KMS-11 (cell line): Measurements from ENCODE around the gene PKLR.

Experiments used
- H2AFZ ChIP-seq: fragments of 200-600 bp; sonication (generic); 2 replicates; pipeline ENCODE4 v1.6.1; 2016; ENCODE audit warnings: antibody characterized with exemption, mixed run types, low read depth
- H3K27ac ChIP-seq: fragments of 200-600 bp; sonication (generic); 2 replicates; pipeline ENCODE4 v1.6.1; 2016; ENCODE audit warnings: mild to moderate bottlenecking, mixed run types
- H3K27me3 ChIP-seq: fragments of 200-600 bp; sonication (generic); 2 replicates; pipeline ENCODE4 v1.6.1; 2017; ENCODE audit warnings: mild to moderate bottlenecking, low read depth, mixed run types, moderate library complexity; ENCODE audit not compliant: insufficient read depth
- H3K36me3 ChIP-seq: fragments of 200-600 bp; sonication (generic); 2 replicates; pipeline ENCODE4 v1.6.1; 2017; ENCODE audit warnings: mild to moderate bottlenecking, mixed run types; ENCODE audit not compliant: insufficient read depth
- H3K4me1 ChIP-seq: fragments of 200-600 bp; sonication (generic); 2 replicates; pipeline ENCODE4 v1.6.1; 2016; ENCODE audit warnings: mild to moderate bottlenecking, low read depth, mixed run types; ENCODE audit not compliant: poor library complexity, severe bottlenecking
- H3K4me2 ChIP-seq: fragments of 200-600 bp; sonication (generic); 2 replicates; pipeline ENCODE4 v1.7.0; 2016; ENCODE audit warnings: mild to moderate bottlenecking, mixed run types
- H3K4me3 ChIP-seq: fragments of 200-600 bp; sonication (generic); IDR thresholded peaks from 2 replicates; pipeline ENCODE4 v1.6.1; 2017; ENCODE audit warnings: low read depth, low read length, mixed read lengths; ENCODE audit not compliant: insufficient read depth
- H3K79me2 ChIP-seq: fragments of 200-600 bp; sonication (generic); 2 replicates; pipeline ENCODE4 v1.6.1; 2016; ENCODE audit warnings: low read depth, mixed run types; ENCODE audit not compliant: insufficient read depth
- H3K9ac ChIP-seq: fragments of 200-600 bp; sonication (generic); 2 replicates; pipeline ENCODE4 v1.6.1; 2016; ENCODE audit warnings: mild to moderate bottlenecking, mixed run types
- H4K20me1 ChIP-seq: fragments of 200-600 bp; sonication (generic); 2 replicates; pipeline ENCODE4 v1.6.1; 2016; ENCODE audit warnings: mild to moderate bottlenecking, mixed run types; ENCODE audit not compliant: insufficient read depth
- CTCF ChIP-seq: fragments of 200-600 bp; sonication (generic); conservative IDR thresholded peaks from 2 replicates; pipeline ENCODE4 v1.6.1; 2017; ENCODE audit warnings: low read depth, mild to moderate bottlenecking, antibody characterized with exemption, low read length, moderate library complexity, mixed read lengths

PKLR gene

GRCh38 chr1:155296661-155297060, 4.6 kb downstream of the PKLR start:
- no peak for TF ChIP-seq CTCF
- no peaks in the 10 kb centered on the region for H3K79me2 ChIP-seq
- no peaks in the 10 kb centered on the region for H3K36me3 ChIP-seq
- no peak overlapping the region for H3K27ac ChIP-seq
- no peak overlapping the region for H3K4me3 ChIP-seq
- no peaks in the 10 kb centered on the region for H4K20me1 ChIP-seq
- no peaks in the 10 kb centered on the region for H3K4me1 ChIP-seq
- no peak overlapping the region for H3K4me2 ChIP-seq
- no peak overlapping the region for H3K9ac ChIP-seq
- peaks cover 34% of the 10 kb centered on the region; the same call in 1 of the 2 replicates for H3K27me3 ChIP-seq
- no peak overlapping the region for H2AFZ ChIP-seq

GRCh38 chr1:155295942-155296267, 5.3 kb downstream of the PKLR start:
- H4K20me1 ChIP-seq: no peaks in the 10 kb centered on the region
- H3K4me1 ChIP-seq: no peaks in the 10 kb centered on the region
- H3K9ac ChIP-seq: no peak overlapping the region
- no peak overlapping the region for H3K27ac ChIP-seq
- no peak overlapping the region for H3K4me3 ChIP-seq
- no peak overlapping the region for H2AFZ ChIP-seq
- no peak for TF ChIP-seq CTCF
- no peaks in the 10 kb centered on the region for H3K36me3 ChIP-seq
- peaks cover 41% of the 10 kb centered on the region; the same call in 1 of the 2 replicates for H3K27me3 ChIP-seq
- no peak overlapping the region for H3K4me2 ChIP-seq
- no peaks in the 10 kb centered on the region for H3K79me2 ChIP-seq

GRCh38 chr1:155295183-155295941, 5.9 kb downstream of the PKLR start:
- Histone ChIP-seq H3K79me2 (no peaks in the 10 kb centered on the region), H3K4me1 (no peaks in the 10 kb centered on the region), H2AFZ (no peak overlapping the region), H3K27me3 (peaks cover 41% of the 10 kb centered on the region; the same call in 1 of the 2 replicates), H3K27ac (no peak overlapping the region), H3K9ac (no peak overlapping the region), H3K4me2 (no peak overlapping the region), H3K36me3 (no peaks in the 10 kb centered on the region), H4K20me1 (no peaks in the 10 kb centered on the region), H3K4me3 (no peak overlapping the region)
- TF ChIP-seq CTCF: no peak

- H3K36me3 ChIP-seq: no peaks in the 10 kb centered on the region
- no peak overlapping the region for H2AFZ ChIP-seq
- peaks cover 43% of the 10 kb centered on the region; the same call in 1 of the 2 replicates for H3K27me3 ChIP-seq
- H3K4me1 ChIP-seq: no peaks in the 10 kb centered on the region
- H3K27ac ChIP-seq: no peak overlapping the region
- H4K20me1 ChIP-seq: no peaks in the 10 kb centered on the region
- no peaks in the 10 kb centered on the region for H3K79me2 ChIP-seq
- H3K4me3 ChIP-seq: no peak overlapping the region
- no peak for TF ChIP-seq CTCF
- no peak overlapping the region for H3K9ac ChIP-seq
- H3K4me2 ChIP-seq: no peak overlapping the region
These were observed 6.6 kb downstream of the PKLR start for GRCh38 chr1:155294520-155295182.
